Retinal pigment epithelial cell (primary cell): ENCODE results near the gene P2RX1.

Experiments used
- DNase-seq: peaks from one replicate; pipeline ENCODE4 v3.0.0-alpha.2; 2010; ENCODE audit warnings: low read depth
- H3K4me3 ChIP-seq: 2 replicates; pipeline ENCODE4 v1.5.1; 2011; ENCODE audit warnings: mild to moderate bottlenecking, low read length, control low read depth, moderate library complexity
- CTCF ChIP-seq: conservative IDR thresholded peaks from 2 replicates; pipeline ENCODE4 v1.5.1; 2011; ENCODE audit warnings: low read depth, low read length, control low read depth, inconsistent platforms

Gene P2RX1

DNA sequence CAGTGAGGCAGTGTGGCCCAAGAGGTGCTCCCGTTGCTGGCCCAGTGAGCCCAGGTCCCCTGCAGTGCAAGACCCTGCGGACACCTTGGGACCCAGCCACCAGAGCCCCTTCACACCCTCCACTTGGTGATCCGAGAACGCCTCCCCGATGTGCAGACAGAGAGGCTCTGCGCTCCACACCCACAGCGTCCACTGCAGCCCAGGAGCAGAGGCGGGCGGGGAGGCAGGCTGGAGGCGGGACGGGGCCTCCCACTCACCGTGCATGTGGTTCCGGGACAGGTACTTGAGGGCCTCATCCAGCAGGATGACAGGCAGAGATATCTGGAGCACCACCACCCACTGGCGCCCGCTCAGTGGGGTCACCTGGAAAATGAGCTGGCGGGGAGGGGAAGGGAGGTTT lies 12.1 kb upstream of the P2RX1 start:
- H3K4me3 ChIP-seq = no peak overlapping the region
- no peak for TF ChIP-seq CTCF
- DNase-seq = no peak

- no peak overlapping the region for H3K4me3 ChIP-seq
- DNase-seq = no peak
- no peak for TF ChIP-seq CTCF
Observed at GRCh38 chr17:3927628-3928340, 11.5 kb upstream of the P2RX1 start.

- no peak for TF ChIP-seq CTCF
- H3K4me3 ChIP-seq = no peak overlapping the region
- DNase-seq = no peak
Observed at GRCh38 chr17:3926860-3927627, 10.8 kb upstream of the P2RX1 start.

- no peak for TF ChIP-seq CTCF
- DNase-seq = no peak
- no peak overlapping the region for H3K4me3 ChIP-seq
Observed at GRCh38 chr17:3925684-3926485, 9.6 kb upstream of the P2RX1 start.

GRCh38 chr17:3924512-3925350 lies 8.5 kb upstream of the P2RX1 start:
- no peak for DNase-seq
- no peak for TF ChIP-seq CTCF
- H3K4me3 ChIP-seq = no peak overlapping the region

DNA sequence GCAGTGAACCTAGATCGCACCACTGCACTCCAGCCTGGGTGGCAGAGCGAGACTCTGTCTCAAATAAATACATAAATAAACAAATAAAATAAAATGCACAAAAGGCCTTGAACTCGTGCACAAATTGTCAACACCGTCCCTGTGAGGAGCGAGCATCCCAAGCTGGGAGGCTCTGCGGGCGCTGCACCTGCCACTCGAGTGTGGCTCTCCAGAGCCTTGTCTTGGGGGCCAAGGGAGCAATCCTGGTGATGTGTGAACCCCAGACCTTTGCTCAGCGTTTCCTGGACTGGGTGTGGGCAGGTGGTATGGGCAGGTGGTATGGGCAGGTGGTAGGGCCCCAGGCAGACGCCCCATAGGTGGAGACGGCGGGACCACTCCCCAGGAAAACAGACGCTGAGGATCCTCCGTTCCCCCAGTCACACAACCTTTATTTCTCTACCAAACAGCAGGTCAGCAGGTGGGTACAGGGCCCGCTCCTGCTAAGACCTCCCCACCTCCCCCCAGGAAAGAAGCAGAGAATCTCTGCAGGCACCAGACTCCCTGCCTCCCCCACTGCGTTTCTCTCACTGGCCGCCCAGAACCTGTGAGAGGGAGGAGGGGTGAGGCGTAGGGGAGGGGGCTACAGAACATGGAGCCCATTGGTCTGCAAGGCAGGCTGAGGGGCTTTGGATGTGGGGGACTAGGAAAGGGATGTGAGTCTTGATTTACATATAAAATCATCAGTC lies 7.4 kb upstream of the P2RX1 start:
- no peak overlapping the region for H3K4me3 ChIP-seq
- DNase-seq = no peak
- no peak for TF ChIP-seq CTCF
